ENCODE measurements around the gene LTBP1.

- TF ChIP-seq TAF1 (IDR thresholded peaks at IDR 0.05; ENCODE audit: low read depth) (no peak), MAX (IDR thresholded peaks at IDR 0.05) (no peak), FOXM1 (IDR thresholded peaks at IDR 0.05; ENCODE audit: borderline replicate concordance, low read depth) (no peak), CEBPB (IDR thresholded peaks at IDR 0.05) (no peak), TEAD4 (IDR thresholded peaks at IDR 0.05) (no peak), RAD21 (IDR thresholded peaks at IDR 0.05; ENCODE audit: low read depth) (no peak), REST (IDR thresholded peaks at IDR 0.05; ENCODE audit: low read depth) (no peak), YY1 (IDR thresholded peaks at IDR 0.05; ENCODE audit: low read depth) (no peak), EP300 (IDR thresholded peaks at IDR 0.05; ENCODE audit: borderline replicate concordance) (no peak), ZBTB7A (IDR thresholded peaks at IDR 0.05; ENCODE audit: low read depth) (no peak), USF1 (IDR thresholded peaks at IDR 0.05) (no peak)
These were observed 231.5 kb downstream of the LTBP1 start for GRCh38 chr2:33178209-33178608.

All from Ishikawa (cell line).